Measurements from ENCODE around the gene NODAL.
"Not testable (repeated sequence)": the region's sequence is repeated elsewhere in the genome, so short reads cannot be mapped to it uniquely, and the experiment has no call there.

The NODAL gene

GRCh38 chr10:70441161-70441894, at the start of gene NODAL:
NODAL (minus strand) TSS chr10:70441681; CDS start chr10:70441667, 14 bp downstream.
- no peak for DNase-seq (ENCODE audit: insufficient read length, low spot score)

DNA sequence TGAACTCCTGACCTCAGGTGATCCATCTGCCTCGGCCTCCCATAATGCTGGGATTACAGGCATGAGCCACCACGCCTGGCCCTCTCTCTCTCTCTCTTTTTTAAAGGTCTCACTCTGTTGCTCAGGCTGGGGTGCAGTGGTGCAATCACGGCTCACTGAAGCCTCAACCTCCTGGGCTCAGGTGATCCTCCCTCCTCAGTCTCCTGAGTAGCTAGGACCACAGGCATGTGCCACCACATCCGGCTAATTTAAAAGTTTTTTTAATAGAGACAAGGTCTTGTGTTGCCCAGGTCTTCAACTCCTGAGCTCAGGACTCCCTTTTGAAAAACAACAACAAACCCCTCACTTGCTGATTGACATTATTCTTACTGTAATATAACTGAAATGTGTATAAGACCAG, 48.7 kb upstream of the NODAL start:
- no peak for DNase-seq (ENCODE audit: insufficient read length, low spot score)
- FAIRE-seq: no peak

More at GRCh38 chr10:70441161-70441894, at the start of gene NODAL:
- FAIRE-seq: no peak

- FAIRE-seq (no peak), DNase-seq (ENCODE audit: insufficient read length, low spot score) (no peak)
Measured at GRCh38 chr10:70487824-70488223, 46.3 kb upstream of the NODAL start.

GRCh38 chr10:70483872-70484271, 42.4 kb upstream of the NODAL start:
- FAIRE-seq; DNase-seq (ENCODE audit: insufficient read length, low spot score): not testable (repeated sequence)

DNA sequence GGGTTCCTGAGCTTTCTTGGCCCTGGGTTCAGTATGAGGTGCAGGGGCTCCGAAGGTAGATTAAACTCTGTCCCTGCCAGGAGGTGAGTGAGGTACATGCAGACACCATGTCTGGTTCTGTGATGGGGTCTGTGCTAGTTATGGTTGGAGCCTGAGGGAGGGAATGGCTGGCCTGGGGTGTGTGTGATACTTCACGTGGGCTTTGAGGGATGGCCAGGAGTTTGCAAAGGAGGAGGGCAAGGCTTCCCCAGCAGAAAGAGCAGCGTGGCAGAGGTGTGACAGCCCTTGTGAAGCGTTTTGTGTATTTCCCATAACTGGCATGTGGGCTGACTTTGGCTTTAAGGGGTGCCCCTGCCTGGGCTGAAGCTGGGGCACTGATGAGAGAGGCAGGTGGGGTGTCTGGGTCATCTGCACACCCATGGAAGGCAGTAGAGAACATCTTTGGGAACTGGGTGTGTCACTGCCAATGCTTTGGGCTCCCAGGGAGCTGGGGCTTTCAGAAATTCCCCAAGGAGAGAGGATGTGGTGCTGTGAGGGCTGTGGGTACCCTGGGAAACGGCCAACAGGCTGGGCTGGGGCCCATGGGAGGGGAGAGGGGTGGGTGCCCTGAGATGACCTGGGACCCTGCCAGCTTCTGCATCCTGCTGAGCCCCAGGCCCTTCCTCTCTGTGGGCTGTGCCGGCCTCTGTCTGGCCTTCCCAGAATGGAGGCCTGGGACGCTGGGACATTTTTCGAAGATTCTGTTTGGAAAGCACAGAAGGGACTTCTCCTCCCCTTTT, 41.7 kb upstream of the NODAL start:
- DNase-seq (ENCODE audit: insufficient read length, low spot score) (no peak), FAIRE-seq (no peak)

- DNase-seq (ENCODE audit: insufficient read length, low spot score) (no peak), FAIRE-seq (no peak)
Measured at GRCh38 chr10:70481831-70482530, 40.5 kb upstream of the NODAL start.

GRCh38 chr10:70481105-70481504, 39.6 kb upstream of the NODAL start:
- no peak for FAIRE-seq
- DNase-seq (ENCODE audit: insufficient read length, low spot score): no peak

DNA sequence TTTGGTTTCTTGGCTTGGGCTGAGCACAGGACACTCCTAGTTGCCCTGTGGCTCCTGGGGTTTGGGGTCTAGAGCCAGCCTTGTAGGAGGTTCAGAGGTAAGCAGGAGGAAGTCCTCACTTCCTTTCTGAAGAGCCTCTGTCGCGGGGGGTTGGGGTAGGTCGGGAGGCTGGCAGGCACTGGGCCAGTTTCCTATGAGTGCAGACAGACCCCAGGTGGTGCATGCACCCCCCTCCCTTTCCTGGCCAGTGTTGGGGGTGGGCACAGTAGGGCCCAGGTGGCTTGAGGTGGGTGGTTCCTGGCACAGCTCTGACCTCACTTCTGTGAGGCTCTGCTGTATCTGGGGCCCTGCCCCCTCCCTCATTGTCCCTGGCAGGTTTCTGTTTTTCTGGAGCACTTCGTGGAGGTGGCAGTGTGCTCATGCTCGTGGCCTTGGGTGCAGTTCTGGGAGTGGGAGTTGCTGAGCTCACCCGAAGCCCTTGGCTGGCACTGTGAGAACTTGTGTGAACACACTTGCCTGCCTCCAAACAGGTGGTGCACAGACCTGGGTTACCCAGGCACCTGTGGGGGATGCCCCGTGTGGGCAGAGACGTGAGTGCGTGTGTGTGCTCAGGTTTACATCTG, 38.9 kb upstream of the NODAL start:
- FAIRE-seq (peak; percentile 54), DNase-seq (ENCODE audit: insufficient read length, low spot score) (no peak)

GRCh38 chr10:70479626-70480238, 38.3 kb upstream of the NODAL start:
- no peak for DNase-seq (ENCODE audit: insufficient read length, low spot score)

GRCh38 chr10:70479165-70479581, 37.7 kb upstream of the NODAL start:
- FAIRE-seq: no peak
- DNase-seq (ENCODE audit: insufficient read length, low spot score): no peak

More at GRCh38 chr10:70479626-70480238, 38.3 kb upstream of the NODAL start:
- FAIRE-seq: no peak

- peak; percentile 67 for DNase-seq (ENCODE audit: insufficient read length, low spot score)
- peak; percentile 74 for FAIRE-seq
Measured at GRCh38 chr10:70478191-70479164, 37.0 kb upstream of the NODAL start, which contains the start of gene PALD1. PALD1 (plus strand) TSS chr10:70478767; CDS start chr10:70525952, 47,185 bp downstream.

DNA sequence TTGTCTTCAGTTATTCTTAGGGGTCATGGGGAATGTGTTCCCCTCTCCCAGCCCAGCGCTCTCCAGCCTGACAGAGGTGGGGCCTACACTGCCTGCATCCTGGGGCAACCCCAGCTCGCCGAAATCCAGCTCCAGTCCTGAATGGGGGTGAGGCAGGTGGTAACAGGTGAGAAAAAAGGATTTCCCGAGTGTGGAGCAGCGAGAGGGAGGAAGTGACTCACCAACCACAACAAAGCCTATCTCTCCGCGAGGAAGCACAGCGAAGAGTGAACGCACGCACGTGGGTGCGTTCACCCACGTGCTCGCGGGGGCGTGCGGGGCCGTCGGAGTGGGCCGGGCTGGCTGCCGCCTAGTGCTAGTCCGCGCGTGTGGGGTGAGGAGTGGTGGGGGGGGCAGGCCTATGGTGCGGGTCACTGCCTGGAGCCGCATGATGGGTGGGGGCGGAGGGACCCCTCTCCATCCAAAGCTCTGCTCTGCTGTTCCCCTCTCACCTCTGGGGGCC, 36.2 kb upstream of the NODAL start:
- FAIRE-seq (no peak), DNase-seq (ENCODE audit: insufficient read length, low spot score) (no peak)

DNA sequence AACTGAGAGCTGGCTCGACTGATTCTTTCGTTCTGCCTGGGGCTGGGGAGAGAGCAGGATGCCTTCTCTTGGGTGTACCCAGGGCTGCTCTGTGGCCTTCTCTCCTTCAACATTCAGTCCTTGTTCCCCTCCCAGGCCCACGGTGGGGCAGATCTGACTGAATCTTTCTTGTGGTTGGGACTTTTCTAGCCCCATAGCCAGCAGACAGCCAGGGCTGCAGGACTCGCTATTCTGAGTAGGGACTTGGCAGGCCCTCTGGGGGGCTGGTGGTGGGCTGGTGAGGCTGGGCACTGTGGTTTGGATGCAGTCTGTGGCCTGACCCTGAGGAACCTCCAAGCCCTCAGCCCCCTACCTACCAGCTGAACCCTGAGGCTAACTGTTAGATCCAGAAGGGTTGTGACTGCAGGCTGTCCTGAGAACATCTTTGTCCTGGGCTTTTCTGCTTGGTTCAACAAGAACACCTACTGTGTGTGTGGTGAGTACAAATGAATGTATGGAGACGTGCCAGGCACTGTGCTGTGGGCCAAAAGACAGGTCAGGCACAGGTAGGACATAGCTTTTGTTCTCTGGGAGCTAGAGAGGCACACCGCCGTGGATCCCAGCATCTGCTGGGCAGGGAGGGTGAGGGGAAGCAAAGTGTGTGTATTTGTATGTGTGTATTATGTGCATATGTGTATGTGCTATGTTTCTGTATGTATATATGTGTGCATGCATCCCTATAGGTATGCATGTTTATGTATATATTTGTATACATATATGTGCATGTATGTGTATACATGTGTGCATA, 35.0 kb upstream of the NODAL start:
- DNase-seq (ENCODE audit: insufficient read length, low spot score) (no peak), FAIRE-seq (no peak)

DNA sequence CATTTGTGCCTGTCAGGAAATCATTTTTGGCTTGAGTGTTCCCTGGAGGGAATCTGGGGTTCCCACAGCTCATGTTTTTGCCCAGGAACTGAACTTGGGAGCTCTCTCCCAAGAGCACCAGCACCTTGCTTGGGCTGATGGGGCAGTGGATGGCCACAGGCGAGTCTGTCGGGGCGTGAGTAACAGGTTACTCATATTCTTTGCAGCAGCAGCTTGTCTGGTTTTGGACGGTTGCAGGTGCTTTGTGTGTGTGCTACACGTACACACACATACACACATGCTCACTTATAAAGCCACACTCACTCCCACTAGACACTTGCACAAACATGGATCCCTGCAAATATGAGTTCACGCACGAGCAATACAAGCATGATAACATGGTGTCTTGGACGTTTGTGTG, 34.2 kb upstream of the NODAL start:
- DNase-seq (ENCODE audit: insufficient read length, low spot score) (no peak), FAIRE-seq (no peak)

GRCh38 chr10:70474780-70475179, 33.3 kb upstream of the NODAL start:
- no peak for DNase-seq (ENCODE audit: insufficient read length, low spot score)
- FAIRE-seq: no peak

- DNase-seq (ENCODE audit: insufficient read length, low spot score) (no peak), FAIRE-seq (no peak)
Measured at GRCh38 chr10:70472799-70473454, 31.4 kb upstream of the NODAL start.

GRCh38 chr10:70466951-70467350, 25.5 kb upstream of the NODAL start:
- DNase-seq (ENCODE audit: insufficient read length, low spot score) (no peak), FAIRE-seq (no peak)

GRCh38 chr10:70465832-70466231, 24.4 kb upstream of the NODAL start:
- DNase-seq (ENCODE audit: insufficient read length, low spot score): no peak
- no peak for FAIRE-seq

All from HTR-8/SVneo (cell line).